ENCODE data around the gene GRIFIN. TPM values are rescaled to one million over a fixed set of nuclear protein-coding genes. Genes with fewer than 3 reads are reported as not detected.

The GRIFIN gene
- total RNA-seq, 1 experiment from 2014 or later, result not detected

DNA sequence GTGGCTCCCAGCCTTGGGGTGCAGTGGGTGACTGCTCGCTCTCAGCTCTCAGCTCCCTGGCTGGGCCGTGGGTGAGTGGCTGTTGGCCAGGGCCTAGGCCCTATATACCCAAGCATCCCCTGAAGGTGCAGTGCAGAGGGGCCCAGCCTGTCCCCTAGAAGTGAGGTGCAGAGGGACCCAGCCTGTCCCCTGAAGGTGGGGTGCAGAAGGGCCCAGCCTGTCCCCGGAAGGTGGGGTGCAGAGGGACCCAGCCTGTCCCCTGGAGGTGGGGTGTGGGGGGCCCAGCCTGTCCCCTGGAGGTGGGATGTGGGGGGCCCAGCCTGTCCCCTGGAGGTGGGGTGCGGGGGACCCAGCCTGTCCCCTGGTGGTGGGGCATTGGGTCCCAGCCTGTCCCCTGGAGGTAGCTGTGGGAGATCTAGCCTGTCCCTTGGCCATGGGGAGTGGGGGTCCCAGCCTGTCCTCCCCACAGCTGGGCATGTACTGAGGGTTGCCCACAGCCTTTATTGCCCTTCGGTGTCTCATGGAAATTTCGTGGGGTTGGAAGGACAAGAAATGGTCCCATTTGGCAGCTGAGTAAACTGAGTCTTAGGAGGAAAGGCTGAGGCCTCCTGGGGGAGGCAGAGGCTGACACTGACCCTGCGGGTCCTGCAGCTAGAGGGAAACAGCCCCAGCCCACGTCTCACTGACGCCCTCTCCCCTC is 25.9 kb upstream of the GRIFIN start:
- no peak for DNase-seq (ENCODE audit: low spot score)
- in situ Hi-C loops (cut with HindIII; ENCODE audit: low sequenced_read_pairs), result no loop called here

DNA sequence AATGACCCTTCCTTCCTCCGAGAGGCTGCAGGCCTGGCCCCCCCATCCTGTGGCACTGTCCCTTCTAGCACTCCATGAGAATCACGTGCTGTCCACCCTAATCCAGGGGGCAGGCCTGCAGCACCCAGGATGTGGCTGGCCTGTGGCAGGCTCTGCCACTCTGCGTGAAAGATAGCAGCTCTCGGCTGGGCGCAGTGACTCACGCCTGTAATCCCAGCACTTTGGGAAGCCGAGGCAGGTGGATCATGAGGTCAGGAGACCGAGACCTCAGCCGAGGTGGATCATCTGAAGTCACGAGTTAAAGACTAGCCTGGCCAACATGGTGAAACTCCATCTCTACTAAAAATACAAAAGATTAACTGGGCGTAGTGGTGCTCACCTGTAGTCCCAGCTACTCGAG is 24.5 kb upstream of the GRIFIN start:
- no peak for DNase-seq (ENCODE audit: low spot score)
- in situ Hi-C loops (cut with HindIII; ENCODE audit: low sequenced_read_pairs), result no loop called here

DNA sequence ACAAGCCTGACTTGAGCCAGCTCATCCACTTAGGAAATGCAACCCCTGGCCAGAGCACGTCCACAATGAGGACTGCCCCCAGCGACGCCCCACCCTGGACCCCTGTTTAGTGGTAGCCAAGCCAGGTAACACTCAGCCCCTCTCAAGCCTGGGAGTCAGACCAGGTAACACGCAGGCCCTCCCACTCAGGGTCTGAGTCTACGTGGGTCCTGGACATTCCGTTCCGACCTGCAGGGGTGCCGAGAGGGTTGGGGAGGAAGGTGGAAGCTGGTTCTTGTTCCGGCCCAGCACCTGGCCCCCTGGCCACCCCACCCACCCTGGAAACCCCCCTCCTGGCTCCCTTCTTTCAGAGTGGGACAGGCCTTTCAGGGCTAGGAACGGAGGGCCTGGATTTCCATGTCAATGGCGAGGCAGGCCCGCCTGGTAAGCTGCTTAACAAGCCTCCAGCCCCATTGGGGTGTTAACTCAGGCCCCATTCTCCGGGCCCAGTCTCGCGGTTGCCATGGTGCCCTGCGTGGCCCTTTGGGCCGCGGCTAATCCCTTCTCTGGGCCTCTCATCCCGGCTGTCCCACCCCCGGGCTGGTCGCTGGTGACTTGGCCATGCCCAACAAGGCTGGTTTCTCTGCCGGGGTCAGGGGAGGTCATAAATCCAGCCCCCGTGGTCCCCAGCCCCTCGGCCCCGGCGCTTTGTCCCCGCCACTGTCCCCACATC is 23.7 kb upstream of the GRIFIN start:
- in situ Hi-C loops (cut with HindIII; ENCODE audit: low sequenced_read_pairs), result no loop called here
- no peak for DNase-seq (ENCODE audit: low spot score)

DNA sequence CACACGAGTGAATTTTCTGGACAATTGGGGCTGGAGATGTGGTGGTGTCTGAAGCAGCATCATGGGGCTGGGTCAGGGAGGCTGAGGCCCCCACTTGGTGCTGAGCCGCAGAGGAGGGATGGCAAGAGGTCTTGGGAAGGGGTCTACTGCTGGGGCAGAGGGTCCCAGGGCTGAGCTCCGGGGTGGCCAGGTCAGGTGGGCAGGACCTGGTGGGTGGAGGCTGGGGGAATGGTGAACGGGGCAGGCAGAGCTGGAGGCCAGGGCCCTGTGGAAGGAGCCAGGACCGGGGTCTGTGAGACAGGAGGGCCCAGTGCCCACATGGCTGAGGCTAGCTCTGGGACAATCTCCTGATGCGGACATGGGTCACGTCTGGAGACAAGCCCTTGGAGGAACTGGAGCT is 23.0 kb upstream of the GRIFIN start:
- no peak for DNase-seq (ENCODE audit: low spot score)
- in situ Hi-C loops (cut with HindIII; ENCODE audit: low sequenced_read_pairs), result no loop called here

- DNase-seq (ENCODE audit: low spot score), result no peak
- in situ Hi-C loops (cut with HindIII; ENCODE audit: low sequenced_read_pairs), result no loop called here
Observed at GRCh38 chr7:2498708-2499107, 22.5 kb upstream of the GRIFIN start.

DNA sequence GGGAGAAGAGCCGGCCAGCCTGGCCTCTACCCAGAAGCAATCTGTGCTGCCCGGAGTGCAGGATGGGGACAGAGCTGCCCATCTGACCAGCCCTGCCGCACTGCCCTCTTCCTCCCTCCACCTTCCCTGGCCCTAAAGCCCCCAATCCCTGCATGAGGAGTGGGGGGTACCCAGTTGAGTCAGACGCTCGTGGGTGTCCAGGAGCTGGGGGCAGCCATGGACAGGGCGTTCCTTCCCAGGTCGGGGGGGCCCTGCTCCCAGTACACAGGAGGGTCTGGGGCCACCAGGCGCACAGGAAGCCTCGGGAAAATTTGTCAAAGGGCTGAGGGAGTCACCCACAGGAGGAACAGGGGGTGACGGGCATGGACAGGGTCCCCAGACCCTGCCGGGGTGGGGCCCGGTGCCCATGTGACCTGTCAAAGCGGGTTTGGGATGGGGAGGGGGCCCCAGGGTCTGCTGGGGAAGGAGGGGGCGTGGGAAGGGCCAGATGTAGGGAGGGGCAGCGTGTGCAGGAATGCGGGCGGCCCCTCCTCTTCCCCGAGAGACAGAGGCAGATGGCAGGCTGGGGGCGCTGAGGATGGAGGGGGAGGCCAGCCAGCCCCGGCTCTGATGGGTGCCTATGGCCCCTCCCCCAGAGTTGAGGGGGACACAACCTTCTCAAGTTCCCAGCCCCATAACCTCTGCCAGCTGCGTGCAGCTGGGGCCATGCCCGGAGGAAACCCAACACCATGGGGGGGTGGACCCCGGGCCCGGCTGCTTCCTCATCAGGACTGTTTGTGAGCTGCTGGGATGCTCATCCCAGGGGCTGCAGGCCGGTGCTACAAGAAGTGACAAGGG is 21.5 kb upstream of the GRIFIN start:
- no peak for DNase-seq (ENCODE audit: low spot score)
- in situ Hi-C loops (cut with HindIII; ENCODE audit: low sequenced_read_pairs), result no loop called here

DNA sequence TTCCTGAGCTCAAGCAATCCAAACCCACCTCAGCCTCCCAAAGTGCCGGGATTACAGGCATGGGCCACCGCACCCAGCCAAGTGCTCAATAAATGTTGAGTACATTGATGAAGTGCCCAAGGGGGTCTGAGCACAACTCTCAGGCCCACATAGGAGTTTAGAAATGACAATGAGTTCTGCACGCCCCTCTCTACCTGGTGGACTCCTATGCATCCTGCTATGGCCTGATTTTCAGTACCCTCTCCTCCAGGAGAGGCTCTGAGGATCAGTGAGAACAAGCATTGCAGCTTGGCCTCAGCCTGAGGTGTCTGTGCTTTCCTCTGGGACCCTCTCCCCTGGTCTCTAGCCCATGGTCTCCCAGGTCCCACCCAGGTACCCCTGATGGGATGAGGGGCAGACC is 20.9 kb upstream of the GRIFIN start:
- in situ Hi-C loops (cut with HindIII; ENCODE audit: low sequenced_read_pairs), result no loop called here
- no peak for DNase-seq (ENCODE audit: low spot score)

GRCh38 chr7:2496375-2496774 is 20.2 kb upstream of the GRIFIN start:
- in situ Hi-C loops (cut with HindIII; ENCODE audit: low sequenced_read_pairs), result no loop called here

GRCh38 chr7:2495418-2496299 is 19.5 kb upstream of the GRIFIN start:
- in situ Hi-C loops (cut with HindIII; ENCODE audit: low sequenced_read_pairs), result no loop called here
- DNase-seq (ENCODE audit: low spot score), result no peak

More at GRCh38 chr7:2496375-2496774, 20.2 kb upstream of the GRIFIN start:
- DNase-seq (ENCODE audit: low spot score), result no peak

DNA sequence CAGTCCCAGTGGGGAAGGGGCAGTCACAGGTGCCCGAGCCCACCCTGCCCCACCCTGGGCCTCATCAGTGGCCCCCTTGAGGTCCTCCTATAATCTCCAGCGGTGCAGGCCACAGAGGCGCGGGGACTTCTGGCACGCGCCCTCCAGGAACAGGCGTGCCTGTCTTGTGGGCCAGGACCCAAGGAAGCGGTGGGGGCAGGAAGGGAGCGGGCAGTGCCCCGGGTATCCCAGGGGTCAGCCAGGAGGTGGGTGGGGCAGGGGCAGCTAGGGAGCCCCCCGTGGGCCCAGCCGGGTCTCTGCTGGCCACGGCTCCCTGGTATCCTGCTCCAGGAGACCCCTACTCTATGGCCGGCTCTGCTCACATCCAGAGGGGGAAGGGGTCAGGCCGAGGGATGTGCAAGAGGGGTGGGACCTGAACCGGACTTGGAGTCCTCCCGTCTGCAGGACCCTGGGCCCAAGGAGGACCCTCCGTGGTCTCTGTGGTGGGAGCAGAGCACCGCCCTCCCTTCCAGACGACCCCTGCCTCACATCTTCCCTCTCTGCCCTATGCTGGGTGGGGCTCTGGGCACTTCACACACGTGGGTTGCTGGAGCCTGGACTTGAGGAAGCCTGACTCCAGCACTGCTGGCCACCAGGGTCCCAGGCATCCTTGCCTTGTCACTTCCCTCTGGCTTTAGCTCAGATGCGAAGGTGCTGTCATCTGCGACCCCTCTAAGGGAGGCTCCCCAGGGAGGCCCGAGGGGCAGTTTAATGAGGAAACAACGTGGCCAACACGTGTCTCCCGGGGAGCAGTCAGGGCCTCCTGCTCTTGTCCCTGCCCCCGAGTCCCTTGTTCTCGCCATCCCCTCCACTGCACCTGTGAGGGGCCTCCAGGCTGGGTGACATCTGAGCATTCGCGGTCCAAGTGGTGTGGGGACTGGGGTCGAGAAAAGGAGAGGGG is 18.3 kb upstream of the GRIFIN start:
- no peak for DNase-seq (ENCODE audit: low spot score)
- in situ Hi-C loops (cut with HindIII; ENCODE audit: low sequenced_read_pairs), result no loop called here

DNA sequence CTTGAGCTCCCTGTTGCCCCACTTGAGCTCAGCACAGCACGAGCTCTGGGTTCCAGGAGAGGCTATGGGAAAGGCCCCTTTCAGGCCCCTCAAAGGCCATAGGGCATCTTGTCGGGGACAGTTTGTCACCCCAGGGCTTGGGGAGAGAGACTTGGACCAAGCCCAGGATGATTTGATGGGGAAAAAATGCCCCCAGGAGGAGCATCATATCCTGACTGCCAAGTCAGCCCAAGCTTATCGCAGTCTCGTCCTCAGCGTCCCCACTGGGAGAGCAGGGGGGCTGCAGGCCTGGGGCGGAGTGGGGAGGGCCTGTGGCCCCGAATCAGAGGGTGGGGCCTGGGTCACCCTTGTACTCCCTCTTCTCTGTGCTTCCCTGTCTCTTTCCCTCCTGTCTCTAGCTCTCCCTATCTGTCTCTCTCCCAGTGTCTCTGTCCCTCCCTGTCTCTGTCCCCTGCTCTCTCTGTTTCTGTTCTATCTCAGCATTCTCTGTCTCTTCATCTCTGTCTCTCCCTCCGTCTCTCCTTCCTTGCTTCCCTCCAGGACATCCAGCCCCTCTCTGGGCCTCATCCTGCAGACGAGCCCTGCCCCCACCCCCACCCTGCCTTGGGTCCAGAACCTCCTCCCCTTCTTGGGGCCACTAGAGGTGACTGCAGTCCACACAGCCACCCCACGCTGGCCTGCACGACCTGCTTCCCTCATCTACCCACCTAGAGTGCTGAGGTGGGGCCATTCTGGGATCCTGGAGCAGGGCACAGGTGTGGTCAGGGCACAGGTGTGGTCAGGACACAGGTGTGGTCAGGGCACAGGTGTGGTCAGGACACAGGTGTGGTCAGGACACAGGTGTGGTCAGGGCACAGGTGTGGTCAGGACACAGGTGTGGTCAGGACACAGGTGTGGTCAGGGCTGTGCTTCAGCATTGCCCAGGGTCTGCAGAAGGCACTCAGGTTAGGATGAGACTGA is 17.3 kb upstream of the GRIFIN start:
- DNase-seq (ENCODE audit: low spot score), result no peak

GRCh38 chr7:2492038-2492437 is 15.8 kb upstream of the GRIFIN start:
- DNase-seq (ENCODE audit: low spot score), result no peak
- in situ Hi-C loops (cut with HindIII; ENCODE audit: low sequenced_read_pairs), result no loop called here

More for the DNA sequence above, 17.3 kb upstream of the GRIFIN start:
- in situ Hi-C loops (cut with HindIII; ENCODE audit: low sequenced_read_pairs), result no loop called here

GRCh38 chr7:2490181-2490651 is 14.0 kb upstream of the GRIFIN start:
- in situ Hi-C loops (cut with HindIII; ENCODE audit: low sequenced_read_pairs), result no loop called here
- no peak for DNase-seq (ENCODE audit: low spot score)

DNA sequence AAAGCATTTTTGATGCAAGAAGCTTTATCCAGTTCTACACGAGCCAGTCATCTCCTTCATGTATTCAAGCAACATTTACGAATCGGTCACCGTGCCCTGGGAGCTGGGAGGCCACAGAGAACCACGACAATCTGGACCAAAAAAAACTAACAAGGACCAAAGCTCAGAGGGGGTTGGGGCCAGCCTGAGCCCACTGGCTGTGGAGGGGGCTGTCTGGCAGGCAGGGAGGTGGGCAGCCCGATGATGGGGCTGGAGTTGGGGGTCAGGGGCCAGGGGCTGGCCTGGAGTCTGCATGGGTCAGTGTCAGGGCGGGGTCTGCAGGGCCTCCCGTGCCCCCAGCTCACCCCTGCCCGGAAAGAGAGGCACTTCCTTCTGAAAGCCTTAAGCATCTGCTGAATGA is 12.5 kb upstream of the GRIFIN start:
- no peak for DNase-seq (ENCODE audit: low spot score)
- in situ Hi-C loops (cut with HindIII; ENCODE audit: low sequenced_read_pairs), result no loop called here

- no peak for DNase-seq (ENCODE audit: low spot score)
- in situ Hi-C loops (cut with HindIII; ENCODE audit: low sequenced_read_pairs), result no loop called here
Observed at GRCh38 chr7:2488272-2488645, 12.1 kb upstream of the GRIFIN start.

- no peak for DNase-seq (ENCODE audit: low spot score)
- in situ Hi-C loops (cut with HindIII; ENCODE audit: low sequenced_read_pairs), result no loop called here
Observed at GRCh38 chr7:2487586-2488271, 11.5 kb upstream of the GRIFIN start.

All from G401 (cell line).